ENCODE measurements around the gene EMID1.

The EMID1 gene

GRCh38 chr22:29205594-29206371 lies at the start of gene EMID1:
EMID1 (plus strand) TSS chr22:29205896; CDS start chr22:29206039, 143 bp downstream.
- peak; percentile 27 for DNase-seq

GRCh38 chr22:29155966-29156365 lies 49.7 kb upstream of the EMID1 start:
- no peak for DNase-seq

- DNase-seq = no peak
Measured at GRCh38 chr22:29156507-29156906, 49.2 kb upstream of the EMID1 start.

GRCh38 chr22:29157759-29158535 lies 47.7 kb upstream of the EMID1 start:
- DNase-seq = no peak

GRCh38 chr22:29158546-29158945 lies 47.1 kb upstream of the EMID1 start:
- no peak for DNase-seq

GRCh38 chr22:29163808-29164207 lies 41.9 kb upstream of the EMID1 start:
- DNase-seq = no peak

- DNase-seq = no peak
Measured at GRCh38 chr22:29165321-29166060, 40.2 kb upstream of the EMID1 start.

- no peak for DNase-seq
Measured at GRCh38 chr22:29166180-29166579, 39.5 kb upstream of the EMID1 start.

GRCh38 chr22:29167032-29167911 lies 38.4 kb upstream of the EMID1 start:
- no peak for DNase-seq

- DNase-seq = no peak
Measured at GRCh38 chr22:29171721-29172120, 34.0 kb upstream of the EMID1 start.

GRCh38 chr22:29172216-29172615 lies 33.5 kb upstream of the EMID1 start:
- no peak for DNase-seq

- DNase-seq = no peak
Measured at GRCh38 chr22:29175312-29175835, 30.3 kb upstream of the EMID1 start.

GRCh38 chr22:29183971-29184848 lies 21.5 kb upstream of the EMID1 start:
- DNase-seq = no peak

GRCh38 chr22:29184849-29185490 lies 20.7 kb upstream of the EMID1 start:
- DNase-seq = no peak

- no peak for DNase-seq
Measured at GRCh38 chr22:29186302-29186701, 19.4 kb upstream of the EMID1 start.

- no peak for DNase-seq
Measured at GRCh38 chr22:29187831-29188230, 17.9 kb upstream of the EMID1 start.

- DNase-seq = no peak
Measured at GRCh38 chr22:29190051-29190450, 15.6 kb upstream of the EMID1 start.

- DNase-seq = no peak
Measured at GRCh38 chr22:29190918-29191317, 14.8 kb upstream of the EMID1 start.

- no peak for DNase-seq
Measured at GRCh38 chr22:29193021-29193420, 12.7 kb upstream of the EMID1 start.

GRCh38 chr22:29194184-29194583 lies 11.5 kb upstream of the EMID1 start:
- DNase-seq = no peak
